Measurements from ENCODE around the gene ANO10.
"Not testable (repeated sequence)": the region's sequence is repeated elsewhere in the genome, so short reads cannot be mapped to it uniquely, and the experiment has no call there.

Gene ANO10

GRCh38 chr3:43581343-43581742, 40.5 kb downstream of the ANO10 start:
- peak; percentile 29 for DNase-seq (ENCODE audit: low spot score)

GRCh38 chr3:43580181-43580580, 41.6 kb downstream of the ANO10 start:
- no peak for DNase-seq (ENCODE audit: low spot score)

GRCh38 chr3:43573576-43573975, 48.2 kb downstream of the ANO10 start:
- DNase-seq (ENCODE audit: low spot score) = no peak

GRCh38 chr3:43565661-43566341, 56.0 kb downstream of the ANO10 start:
- not testable (repeated sequence) for DNase-seq (ENCODE audit: low spot score)

DNA sequence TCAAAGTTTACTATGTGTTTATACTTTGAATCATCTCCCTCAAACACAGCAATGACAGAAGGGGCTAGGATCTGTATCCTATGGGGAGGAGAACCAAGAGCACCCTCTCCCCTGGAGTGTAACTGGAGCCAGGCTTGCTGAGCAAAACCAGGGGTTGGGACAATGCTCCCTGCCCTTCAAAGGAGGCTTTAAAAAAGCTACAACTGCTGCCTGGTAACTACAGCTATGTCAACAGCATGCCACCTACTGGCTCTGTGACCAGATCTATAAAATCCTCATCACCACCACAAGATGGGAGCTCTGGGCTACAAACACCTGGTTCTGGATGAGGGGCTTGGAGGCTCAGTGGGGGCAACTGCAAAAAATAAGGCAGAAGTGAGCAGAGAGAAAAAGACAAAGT, 61.9 kb downstream of the ANO10 start:
- DNase-seq (ENCODE audit: low spot score) = no peak

DNA sequence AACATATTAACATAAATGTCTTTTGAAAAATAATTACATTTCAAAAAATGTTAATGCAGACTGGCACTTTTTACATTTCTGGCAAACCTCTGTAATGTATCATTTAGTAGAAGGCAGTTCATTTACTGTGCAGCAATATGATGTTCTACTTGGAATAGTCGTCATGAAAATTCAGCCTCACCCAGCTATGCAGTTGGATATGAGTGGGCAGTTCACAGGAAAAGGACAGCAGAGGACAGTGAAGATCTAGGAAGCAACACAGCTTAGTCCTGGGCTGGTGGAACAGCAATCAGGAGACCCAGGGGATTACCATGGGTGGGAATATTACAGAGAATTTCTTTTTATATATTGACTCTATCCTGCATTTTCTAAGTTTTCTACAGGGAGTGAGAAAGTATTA, 63.6 kb downstream of the ANO10 start:
- no peak for DNase-seq (ENCODE audit: low spot score)

- DNase-seq (ENCODE audit: low spot score) = no peak
Measured at GRCh38 chr3:43549626-43550290, 72.1 kb downstream of the ANO10 start.

GRCh38 chr3:43544277-43544676, 77.5 kb downstream of the ANO10 start:
- peak; percentile 44 for DNase-seq (ENCODE audit: low spot score)

- DNase-seq (ENCODE audit: low spot score) = no peak
Measured at GRCh38 chr3:43542328-43543043, 79.3 kb downstream of the ANO10 start.

DNA sequence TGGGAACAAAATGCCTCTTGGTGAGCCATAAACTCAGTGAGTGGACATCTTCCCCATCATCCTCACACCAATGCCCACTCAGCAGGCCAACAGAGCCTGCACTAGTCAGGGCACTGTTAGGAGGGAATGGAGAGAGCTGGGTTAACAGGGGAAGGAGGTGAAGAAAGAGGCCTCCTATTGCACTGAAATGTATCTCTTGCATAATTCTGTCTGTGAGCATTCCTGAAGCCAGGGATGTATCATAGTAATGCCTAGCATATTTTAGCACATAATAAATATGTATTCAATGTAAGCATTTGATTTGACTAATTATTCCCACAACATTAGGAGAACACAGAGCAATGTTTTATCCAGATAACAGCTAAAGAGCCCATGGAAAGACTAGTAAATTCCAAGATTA, 81.2 kb downstream of the ANO10 start:
- peak; percentile 42 for DNase-seq (ENCODE audit: low spot score)

DNA sequence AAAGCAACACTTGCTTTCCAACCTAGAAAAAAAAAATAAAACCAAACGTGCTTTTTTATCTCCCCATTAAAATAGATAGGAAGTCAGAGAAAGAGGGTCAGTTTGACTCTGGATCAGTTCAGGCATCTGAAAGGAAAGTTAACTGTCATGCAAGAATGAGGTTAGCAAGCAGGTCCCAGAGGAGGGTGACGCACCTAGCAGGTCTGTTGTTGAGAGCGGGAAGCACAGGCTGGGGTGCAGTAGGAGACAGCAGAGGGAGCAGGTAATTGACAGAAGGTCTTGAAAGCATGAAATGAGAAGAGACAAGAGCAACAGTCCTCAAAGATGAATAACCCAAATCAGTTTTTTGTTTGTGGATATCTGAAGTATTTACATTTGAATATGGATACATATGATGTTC, 82.5 kb downstream of the ANO10 start:
- DNase-seq (ENCODE audit: low spot score) = no peak

DNA sequence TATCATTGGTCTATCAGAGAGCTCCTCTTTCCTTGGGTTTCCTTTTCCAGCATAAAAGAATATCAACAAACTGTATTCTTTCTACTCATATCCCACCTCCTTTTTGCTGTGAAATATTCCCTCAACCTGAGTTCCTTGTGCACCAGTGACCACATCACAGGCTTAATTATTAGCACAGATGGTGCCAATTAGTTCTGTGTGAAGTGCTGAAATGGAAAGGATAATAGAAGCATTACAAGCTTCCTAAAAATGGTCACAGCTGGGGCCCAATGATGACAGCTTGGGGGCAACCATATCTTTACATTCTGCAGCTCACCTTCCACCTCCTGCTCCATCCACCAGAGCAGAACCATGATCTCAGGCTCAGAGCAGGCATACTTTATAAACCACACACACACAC, 84.6 kb downstream of the ANO10 start:
- no peak for DNase-seq (ENCODE audit: low spot score)

DNA sequence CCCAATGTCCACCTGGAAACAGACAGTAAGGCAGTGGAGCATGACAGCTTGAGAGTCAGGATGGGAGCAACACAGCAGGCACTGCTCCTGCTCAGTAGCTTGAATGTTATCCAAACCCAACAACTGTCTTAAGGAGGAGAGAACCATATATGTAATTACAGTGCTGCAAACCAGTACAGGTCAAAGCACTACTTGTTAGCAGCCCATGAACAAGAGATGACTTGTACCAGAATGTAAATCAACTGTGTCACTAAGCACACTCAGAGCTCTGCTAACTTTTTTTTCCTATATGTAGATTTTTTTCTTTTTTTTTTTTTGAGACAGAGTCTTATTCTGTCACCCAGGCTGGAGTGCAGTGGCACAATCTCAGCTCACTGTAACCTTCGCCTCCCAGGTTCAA, 87.1 kb downstream of the ANO10 start:
- DNase-seq (ENCODE audit: low spot score) = no peak

DNA sequence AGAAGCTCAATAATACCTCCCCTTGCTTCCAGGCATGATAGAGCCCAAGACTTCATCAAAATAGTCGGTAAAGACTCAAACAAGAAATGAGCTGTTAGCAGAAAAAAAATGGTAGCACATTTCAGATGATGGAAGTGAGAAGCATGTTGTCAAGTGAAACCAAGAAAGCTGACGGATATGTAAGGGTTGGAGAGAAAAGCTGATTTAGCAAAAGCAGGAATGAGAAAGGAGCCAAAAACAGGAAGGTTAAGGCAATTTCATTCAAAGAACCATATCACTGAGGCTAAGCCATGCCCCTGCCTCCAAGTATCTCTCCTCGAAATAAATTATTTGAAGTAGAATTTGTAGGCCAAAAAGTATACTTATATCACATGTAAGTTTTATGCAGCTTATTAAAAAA, 88.8 kb downstream of the ANO10 start:
- no peak for DNase-seq (ENCODE audit: low spot score)

DNA sequence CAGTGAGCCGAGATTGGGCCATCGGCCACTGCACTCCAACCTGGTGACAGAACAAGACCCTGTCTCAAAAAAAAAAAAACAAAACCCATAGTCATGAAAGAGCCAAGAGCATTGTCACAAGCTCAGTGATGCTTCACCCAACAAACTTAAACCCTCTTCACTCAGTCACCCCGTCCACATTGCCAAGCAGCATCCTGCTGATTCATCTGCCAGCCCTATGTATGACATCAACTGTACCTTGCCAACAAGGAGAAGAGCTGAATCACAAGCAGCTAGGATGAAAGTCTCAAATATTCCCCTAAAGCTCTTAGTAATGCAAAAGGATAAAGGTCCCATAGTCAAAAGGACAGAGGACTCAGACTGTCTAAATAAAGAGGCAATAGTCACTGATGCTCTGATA, 90.0 kb downstream of the ANO10 start:
- DNase-seq (ENCODE audit: low spot score) = peak; percentile 67

GRCh38 chr3:43528498-43529099, 93.2 kb downstream of the ANO10 start:
- DNase-seq (ENCODE audit: low spot score) = no peak

GRCh38 chr3:43526956-43527355, 94.9 kb downstream of the ANO10 start:
- no peak for DNase-seq (ENCODE audit: low spot score)

GRCh38 chr3:43525941-43526607, 95.7 kb downstream of the ANO10 start:
- no peak for DNase-seq (ENCODE audit: low spot score)

DNA sequence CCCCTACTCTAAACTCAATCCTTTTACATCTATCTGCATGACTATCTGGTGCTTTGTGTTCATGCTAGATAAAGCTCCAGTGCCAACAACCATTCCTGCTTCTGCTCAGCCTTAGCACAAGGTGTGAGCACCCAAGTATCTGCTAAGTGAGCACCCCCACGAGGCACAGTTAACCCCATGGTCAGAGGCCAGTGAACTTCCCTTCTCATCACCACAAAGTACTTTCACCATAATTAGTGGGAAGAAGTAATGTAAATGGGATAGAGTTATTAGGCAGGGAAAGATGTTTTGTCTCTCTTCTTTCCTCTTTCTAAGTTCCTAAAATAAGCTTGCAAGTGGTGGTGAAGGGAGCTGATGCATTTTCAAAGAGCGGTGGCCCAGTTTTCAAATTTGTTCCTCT, 96.4 kb downstream of the ANO10 start:
- DNase-seq (ENCODE audit: low spot score) = no peak

DNA sequence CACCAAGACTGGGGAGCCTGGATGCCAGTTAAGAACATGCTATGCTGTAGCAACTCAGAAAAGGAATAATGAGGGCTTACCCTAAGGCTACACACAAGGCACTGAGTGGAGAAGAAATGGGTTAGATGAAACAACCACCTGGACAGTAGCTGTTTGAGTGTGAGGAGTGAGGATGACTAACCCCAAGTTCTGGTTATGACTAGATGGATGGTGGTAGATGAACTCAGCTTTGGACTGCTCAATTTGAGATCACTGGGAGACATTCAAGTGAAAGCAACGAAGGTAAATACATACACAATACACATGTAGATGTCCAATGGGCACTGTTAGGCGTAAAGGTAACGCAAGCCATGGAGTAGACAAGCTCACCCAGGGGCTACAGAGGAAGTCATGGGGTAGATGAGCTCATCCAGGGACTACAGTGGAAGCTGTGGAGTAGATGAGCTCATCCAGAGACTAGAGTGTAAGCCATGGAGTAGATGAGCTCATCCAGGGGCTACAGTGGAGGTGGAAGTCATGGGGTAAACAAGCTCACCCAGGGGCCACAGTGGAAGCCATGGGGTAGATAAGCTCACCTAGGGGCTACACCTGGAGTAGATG, 98.3 kb downstream of the ANO10 start:
- DNase-seq (ENCODE audit: low spot score) = no peak

- DNase-seq (ENCODE audit: low spot score) = no peak
Measured at GRCh38 chr3:43522727-43523362, 99.0 kb downstream of the ANO10 start.

Measured in AG20443 (cell line).